Raji (cell line): Measurements from ENCODE around the gene PPFIA1.

ENCODE experiments used
- POLR2A ChIP-seq: IDR thresholded peaks from 2 replicates; pipeline ENCODE4 v1.6.1; 2011; ENCODE audit warnings: low read depth, low read length, control low read depth; ENCODE audit not compliant: insufficient read depth

The PPFIA1 gene

DNA sequence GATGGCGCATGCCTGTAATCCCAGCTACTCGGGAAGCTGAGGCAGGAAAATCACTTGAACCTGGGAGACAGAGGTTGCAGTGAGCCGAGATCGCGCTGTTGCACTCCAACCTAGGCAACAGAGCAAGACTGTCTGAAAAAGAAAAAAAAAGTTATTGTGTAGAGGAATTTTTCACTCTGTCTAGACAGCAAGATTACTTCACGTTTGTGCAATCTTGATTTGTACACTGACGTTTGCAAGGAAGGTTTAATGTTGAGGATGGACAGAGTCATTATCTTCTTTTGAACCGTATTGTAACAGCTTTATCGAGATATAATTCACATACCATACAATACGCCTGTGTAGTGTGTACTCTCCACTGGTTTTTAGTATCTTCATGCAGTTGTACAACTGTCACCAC, 131.5 kb downstream of the PPFIA1 start:
- TF ChIP-seq POLR2A, result no peak

DNA sequence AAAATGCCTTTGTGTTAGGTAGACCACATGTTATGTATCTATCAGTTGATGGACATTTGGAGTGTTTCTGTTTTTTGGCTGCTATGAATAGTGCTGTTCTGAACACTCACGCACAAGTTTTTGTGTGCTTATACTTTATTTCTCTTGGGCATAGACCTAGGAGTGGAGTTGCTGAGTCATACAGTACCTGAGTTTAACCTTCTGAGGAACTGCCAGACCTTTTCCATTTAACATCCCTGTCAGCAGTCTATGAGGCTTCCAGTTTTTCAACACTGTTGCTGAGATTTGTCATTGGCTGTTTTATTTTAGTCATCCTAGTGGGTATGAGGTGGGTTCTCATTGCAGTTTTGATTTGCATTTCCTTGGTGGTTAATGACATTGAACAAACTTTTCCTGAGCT, 132.2 kb downstream of the PPFIA1 start:
- no peak for TF ChIP-seq POLR2A

DNA sequence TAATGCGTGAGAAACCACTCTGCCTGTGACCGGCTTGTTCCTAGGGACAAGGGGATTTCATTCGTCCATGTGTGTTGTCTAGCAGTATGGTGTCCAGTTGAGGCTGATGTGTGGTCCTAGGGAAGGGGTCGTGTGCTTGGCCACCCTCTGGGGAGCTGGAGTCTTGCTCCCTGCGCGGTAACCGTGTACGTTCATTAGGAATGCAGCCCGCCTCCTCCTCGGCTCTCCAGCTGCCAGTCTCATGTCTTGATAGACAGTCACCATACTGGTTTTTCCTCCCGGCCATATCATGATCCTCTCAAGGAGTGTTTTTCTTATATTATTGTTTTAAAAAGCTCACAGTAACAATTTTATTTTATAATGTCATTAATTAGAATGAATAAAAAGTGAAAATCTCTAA, 133.8 kb downstream of the PPFIA1 start:
- TF ChIP-seq POLR2A, result no peak

DNA sequence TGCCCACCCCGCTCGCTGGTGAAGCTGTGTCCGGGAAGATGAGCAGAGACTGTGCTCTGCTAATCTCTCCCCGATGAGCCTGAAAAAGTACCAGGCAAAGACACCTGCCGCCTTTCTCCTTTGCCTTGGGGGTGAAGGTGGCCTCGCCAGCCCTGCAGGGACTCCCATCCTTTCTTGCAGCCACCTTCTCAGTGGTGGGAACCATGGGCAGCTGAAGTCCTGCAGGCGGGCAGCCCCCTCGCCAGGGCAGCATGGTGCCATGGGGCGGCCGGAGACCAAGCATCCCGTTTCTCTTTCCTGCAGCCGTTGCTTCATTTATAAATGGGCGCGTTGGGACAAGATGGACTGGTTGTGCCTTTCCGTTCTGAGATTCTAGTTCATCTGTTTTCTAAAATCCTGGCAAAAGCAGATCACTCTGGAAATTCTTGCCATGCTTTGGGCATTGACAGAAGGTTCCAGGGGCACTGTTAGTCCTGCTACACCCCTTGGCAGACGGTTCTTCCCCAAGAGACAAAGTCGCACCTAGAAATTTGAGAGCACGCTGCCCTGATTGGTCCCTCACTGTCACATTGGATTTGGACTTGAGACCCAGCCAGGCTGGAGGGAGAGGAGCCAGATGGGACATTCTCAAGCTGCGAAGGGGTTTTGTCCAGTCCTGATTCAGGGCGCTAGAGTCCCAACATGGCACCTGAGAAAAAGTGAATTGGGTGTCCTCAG, 135.3 kb downstream of the PPFIA1 start:
- TF ChIP-seq POLR2A, result no peak

DNA sequence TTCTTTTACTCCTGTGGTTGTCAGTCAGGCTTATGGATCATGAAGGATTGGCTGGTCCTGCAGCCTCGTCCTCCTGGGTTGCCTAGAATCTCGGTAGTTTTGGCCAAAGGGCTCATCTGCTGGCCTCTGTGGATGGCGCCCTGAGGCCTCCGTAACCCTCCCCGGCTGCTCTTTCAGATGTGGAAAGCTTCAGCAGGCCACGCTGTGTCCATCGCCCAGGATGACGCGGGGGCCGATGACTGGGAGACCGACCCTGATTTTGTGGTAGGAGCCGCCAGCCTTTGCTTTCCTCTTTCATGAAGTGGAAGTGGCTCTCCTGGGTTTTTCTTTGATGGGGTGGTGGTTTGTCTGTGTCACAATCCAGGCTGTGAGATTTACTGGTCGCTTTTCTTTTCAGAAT, 136.6 kb downstream of the PPFIA1 start:
- TF ChIP-seq POLR2A, result no peak

DNA sequence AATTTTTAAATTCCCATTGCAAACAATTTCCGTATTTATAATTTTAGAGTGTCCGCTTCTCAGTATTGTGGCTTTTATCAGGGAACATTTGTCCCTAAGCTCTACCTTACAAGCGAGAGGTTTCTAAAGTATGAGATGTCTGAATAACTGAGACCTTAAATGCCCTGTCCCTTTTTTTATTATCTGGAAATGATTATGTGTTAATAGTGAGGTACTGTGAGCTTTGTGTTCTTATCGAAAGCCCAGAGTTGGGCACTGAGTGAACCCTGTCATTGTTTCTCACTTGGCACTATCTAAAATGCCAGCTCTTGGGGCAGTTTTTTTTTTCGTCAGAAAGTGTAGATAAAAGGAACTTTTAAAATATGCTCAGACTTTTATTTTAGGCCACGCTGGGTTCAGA, 137.3 kb downstream of the PPFIA1 start:
- TF ChIP-seq POLR2A, result no peak

DNA sequence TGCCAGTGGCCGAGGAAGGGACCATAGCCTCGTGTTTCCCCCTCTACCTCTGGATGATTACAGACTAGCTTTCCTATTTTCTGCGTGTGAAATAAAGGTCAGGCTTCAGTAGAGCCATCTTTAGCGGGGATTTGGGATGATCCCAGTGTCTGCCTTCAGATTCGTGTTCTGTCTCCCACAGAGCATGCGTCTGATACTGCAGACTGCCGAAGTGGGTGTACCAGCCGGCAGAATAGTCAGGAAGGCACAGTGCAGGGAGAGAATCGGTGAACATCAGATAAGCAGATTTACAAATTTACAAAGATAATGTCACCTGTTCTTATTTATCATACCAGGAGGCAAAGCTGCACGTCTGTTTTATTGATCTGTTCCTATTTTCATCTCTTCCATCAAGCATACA, 138.9 kb downstream of the PPFIA1 start:
- TF ChIP-seq POLR2A, result no peak

DNA sequence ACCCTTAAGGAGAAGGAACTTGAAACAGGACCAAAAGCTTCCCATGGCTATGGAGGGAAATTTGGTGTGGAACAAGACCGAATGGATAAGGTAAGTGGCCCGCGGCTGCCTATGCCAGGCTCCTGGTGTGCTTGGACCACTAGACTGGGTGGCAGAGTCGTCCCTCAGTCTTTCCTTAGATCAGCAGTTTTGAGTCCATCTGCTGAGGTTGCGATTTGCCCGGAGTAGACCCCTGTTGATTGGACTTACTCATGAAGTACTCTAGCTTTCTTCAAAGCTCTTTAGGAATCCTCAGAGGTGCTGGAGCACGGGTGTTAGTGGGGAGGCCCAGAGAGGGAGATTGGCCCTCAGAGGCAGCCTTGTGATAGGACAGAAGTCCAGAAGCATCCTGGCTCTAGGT, 139.4 kb downstream of the PPFIA1 start:
- no peak for TF ChIP-seq POLR2A

DNA sequence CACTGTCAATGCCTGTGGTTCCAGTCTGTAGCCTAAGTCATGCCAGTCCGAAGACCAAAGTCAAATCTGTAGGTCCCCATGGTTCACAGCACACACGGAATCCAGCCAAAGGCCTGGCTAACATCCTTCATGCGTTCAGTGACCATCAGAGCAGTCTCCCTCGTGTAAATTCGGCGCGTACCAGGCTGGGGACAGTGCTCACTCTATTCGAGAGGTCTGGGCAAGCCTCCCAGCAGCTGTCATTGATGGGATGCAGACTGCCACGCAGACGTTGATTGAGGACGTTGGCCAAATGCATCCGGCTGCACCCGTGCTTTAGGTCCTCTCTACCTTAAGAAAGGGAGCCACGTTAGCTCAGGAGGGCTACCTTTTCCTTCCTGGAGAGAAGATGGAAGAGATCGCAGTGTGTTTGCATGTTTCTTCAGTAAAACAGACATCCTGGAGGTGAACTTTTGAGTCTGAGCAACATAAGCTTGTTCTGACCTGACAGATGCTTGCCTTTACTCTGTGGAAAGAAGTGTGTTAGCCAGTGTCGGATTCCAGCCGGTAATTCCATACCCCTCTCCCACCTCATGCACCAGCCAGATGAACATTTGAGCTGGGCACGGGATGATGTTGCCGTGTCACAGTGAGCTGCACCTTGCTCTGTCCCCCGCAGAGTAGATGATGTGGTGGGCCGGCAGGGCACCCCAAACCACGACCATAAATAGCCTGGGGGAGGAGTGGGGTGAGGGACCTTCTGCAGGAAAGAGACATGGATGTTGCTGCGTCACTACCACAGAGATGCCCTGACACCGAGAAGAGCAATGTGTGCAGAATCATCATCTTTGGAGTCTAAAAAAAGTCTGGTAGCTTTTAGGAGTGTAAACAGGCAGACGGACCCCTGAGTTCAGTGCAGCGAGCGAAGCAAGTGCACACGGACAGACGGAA, 140.1 kb downstream of the PPFIA1 start:
- TF ChIP-seq POLR2A, result no peak

DNA sequence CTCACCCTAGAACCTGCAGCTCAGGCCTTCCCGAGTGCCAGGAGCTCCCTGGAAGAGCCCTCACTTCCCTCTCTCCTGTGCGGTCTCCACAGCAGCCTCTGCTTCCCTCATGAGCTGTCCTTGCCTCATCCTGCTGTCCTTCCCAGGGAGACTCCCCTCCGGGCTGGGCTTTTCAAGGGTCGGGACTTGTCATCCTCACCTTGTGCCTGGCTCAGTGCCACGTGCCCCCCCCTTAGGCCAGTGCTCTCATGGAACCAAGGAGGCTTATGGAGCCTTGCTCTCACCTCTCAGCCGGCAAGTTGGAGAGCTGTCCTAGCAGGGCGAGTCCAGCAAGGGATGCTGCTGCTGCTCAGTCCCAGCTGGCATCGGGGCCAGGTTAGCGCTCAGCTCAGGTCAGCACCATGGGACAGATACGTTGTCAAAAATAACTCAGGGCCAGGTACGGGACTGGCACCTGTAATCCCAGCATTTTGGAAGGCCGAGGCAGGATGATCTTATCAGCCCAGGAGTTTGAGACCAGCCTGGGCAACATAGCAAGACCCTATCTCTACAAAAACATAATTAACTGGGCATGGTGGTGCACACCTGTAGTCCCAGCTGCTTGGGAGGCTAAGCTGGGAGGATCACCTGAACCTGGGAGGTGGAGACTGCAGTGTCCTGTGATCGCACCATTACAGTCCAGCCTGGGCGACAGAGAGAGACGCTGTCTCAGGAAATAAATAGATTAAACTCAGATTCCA, 141.4 kb downstream of the PPFIA1 start:
- no peak for TF ChIP-seq POLR2A

DNA sequence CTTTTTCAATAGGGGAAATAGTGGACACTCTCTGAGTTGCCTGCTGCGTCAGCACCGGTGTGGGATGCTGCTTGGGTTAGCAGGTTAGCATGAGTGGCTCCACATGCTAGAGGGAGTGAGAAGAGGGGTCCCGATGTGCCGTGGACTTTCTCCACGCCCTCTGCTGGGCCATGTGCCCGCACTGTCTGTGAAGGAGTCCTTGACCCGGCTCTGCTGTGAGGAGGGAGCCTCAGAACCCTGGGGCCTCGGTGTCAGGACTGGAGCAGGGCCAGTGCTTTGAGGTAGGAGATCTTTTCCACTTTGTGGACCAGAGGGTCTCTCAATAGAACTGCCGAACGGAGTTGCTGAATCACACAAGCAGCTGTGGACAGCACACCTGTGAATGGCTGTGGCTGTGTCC, 142.7 kb downstream of the PPFIA1 start:
- no peak for TF ChIP-seq POLR2A

DNA sequence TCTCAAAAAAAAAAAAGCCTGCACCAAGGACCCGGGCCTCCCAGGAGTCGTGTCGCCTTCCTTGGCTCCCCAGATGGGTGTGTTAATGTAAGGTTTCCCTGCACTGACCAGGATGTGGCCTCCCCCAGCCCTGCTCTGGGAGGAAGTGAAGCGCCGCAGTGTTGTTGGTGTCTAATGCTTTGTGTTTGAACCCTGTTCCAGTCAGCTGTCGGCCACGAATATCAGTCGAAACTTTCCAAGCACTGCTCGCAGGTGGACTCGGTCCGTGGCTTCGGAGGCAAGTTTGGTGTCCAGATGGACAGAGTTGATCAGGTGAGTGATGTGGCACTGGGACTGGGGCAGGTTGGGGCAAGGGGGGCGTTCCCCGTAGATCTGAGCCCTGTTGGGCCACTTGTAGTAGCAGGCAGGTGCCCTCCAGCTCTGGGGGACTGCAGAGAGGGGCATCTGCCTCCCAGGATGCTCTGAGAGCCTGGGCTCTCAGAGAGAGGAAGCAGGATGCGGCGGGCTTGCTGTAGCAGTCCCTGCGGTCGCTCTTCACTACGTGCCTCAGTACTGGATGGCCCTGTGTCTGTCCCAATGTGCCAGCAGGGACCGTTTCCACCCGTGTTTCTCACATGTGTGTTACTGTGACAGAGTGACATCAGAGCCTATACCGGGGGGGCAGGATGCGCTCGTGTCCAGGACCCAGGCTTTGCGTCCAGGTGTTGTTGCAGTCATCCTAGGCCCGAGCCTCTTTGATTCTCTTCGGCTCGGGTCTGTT, 144.0 kb downstream of the PPFIA1 start:
- TF ChIP-seq POLR2A, result no peak

DNA sequence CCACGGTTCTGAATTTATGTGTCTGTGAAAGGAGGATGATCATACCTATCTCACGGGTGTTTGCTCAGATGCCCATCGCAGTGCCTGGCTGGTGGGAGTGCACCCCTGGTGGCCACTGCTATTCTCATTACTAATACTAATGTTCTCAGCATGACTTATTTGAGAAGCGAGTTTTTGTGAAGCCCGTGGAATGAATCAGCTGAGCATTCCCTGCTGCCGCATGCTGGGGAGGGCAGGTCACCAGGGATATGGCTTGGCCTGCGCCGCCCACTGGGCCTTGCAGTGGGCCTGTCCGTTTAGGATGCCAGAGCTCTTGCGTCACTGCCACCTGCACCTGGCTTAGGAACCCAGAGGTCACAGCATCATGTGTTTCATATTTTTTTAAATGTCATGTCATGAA, 144.7 kb downstream of the PPFIA1 start:
- no peak for TF ChIP-seq POLR2A

DNA sequence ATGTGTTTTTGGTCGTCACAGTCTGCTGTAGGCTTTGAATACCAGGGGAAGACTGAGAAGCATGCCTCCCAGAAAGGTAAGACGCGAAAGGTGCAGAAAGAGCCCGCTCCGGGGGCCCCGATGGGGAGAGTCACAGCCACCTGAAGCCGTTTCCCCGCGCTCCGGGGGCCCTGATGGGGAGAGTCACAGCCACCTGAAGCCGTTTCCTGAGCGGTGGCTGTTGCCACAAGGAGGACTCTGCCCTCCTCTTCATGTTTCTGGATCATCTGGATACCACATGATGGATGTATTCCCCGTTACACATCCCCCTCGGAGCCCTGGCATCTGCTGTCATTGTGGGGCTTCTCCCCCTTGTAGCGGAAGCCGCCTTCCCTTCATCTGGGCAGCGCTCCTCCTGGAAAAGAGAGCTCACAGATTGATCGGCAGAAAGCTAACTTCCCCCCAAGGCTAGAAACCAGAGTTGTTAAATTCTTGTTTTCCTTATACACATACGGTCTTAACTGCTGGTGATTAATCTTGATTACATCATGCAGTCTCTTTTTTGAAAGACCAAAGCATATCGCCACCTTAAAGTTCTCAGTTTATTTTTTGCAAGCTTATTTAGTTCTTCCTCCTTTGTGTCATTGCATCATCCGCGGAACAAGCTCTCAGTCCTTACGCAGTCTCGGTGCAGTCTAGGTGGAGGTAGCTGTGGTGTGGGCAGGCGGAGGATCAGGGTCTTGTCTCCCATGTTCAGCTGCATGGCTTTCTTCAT, 145.3 kb downstream of the PPFIA1 start:
- TF ChIP-seq POLR2A, result no peak
